HS-5 (cell line): ENCODE data around the gene HAS3.
"Not testable (repeated sequence)": the region's sequence is repeated elsewhere in the genome, so short reads cannot be mapped to it uniquely, and the experiment has no call there.

ENCODE experiments used
- DNase-seq: peaks from one replicate; pipeline ENCODE4 v3.0.0-alpha.2; 2012; ENCODE audit warnings: low read depth

HAS3 gene

GRCh38 chr16:69143116-69143515 is 37.7 kb downstream of the HAS3 start:
- DNase-seq = no peak

GRCh38 chr16:69145658-69146057 is 40.2 kb downstream of the HAS3 start:
- DNase-seq = no peak

GRCh38 chr16:69149621-69150020 is 44.2 kb downstream of the HAS3 start:
- DNase-seq = not testable (repeated sequence)

GRCh38 chr16:69150146-69150865 is 44.9 kb downstream of the HAS3 start:
- DNase-seq = no peak

GRCh38 chr16:69157196-69157595 is 51.7 kb downstream of the HAS3 start:
- DNase-seq = no peak

- DNase-seq = no peak
Observed at GRCh38 chr16:69160192-69160591, 54.7 kb downstream of the HAS3 start.

DNA sequence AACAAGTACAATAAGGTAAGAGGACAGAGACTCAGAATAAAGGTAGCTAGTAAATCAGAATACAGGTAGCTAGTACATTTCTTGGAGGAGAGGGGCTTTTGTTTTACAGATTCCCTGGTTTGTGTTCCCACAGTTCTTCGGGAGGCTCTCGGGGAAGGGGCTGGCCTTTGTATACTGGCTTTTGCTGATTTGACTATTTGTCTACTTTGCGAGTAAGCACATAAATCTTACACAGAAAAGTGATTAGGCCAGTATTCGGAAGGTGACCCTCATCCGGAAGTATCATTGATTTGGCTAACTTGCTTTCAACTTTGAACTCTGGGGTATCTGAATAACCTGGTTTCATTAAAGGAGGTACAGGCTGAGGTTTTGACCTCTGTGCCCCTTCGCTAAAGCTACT is 60.1 kb downstream of the HAS3 start:
- no peak for DNase-seq

DNA sequence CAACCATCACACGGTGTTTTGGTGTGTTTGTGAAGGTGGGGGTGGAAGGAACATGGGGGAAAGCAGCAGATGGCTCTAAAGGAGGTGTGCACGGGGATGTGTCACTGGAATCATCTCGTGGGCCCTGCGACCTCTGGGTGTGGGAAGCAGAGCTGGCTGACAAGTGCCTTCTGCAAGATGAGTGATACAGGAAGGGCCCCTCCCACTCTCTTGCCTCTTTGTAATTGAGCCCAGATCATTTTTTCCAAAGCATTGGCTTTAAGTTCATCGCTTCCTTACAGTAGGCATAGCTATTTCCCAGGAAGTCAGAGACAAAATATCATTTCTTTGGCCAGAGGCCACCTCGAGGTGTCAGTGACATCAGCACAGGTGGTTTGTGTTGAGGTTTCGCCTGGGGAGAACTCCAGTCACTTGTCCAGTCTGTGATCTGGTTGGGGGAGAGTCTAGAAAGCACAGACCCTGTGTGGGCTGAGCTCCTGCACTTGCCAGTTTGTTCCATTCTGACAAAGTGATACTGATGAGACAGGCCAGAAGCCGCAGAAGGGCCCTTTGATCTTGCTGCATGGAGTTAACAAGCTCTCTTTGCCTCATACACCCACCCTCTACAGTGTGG is 60.9 kb downstream of the HAS3 start:
- DNase-seq = peak; percentile 54

GRCh38 chr16:69166946-69167930 is 61.8 kb downstream of the HAS3 start:
- DNase-seq = peak; percentile 24
